Activated T-cell treated with anti-CD3 and anti-CD28 coated beads, Interleukin-2, amount 50 U/mL, for 24 hours (primary cell): Measurements from ENCODE around the gene CNNM4.
A peak's percentile ranks its signal among the peaks of the same experiment; 100 is the strongest.

Experiments used
- DNase-seq: peaks from one replicate; pipeline ENCODE4 v3.0.0-alpha.2; 2020
- H3K27ac Mint-ChIP-seq: 2 replicates; pipeline ENCODE4 v1.8.0; 2020; ENCODE audit warnings: mild to moderate bottlenecking, mixed read lengths
- H3K27me3 Mint-ChIP-seq: 2 replicates; pipeline ENCODE4 v1.8.0; 2020; ENCODE audit warnings: mixed read lengths
- H3K36me3 Mint-ChIP-seq: 2 replicates; pipeline ENCODE4 v1.8.0; 2020; ENCODE audit warnings: low read depth, mixed read lengths
- H3K4me1 Mint-ChIP-seq: 2 replicates; pipeline ENCODE4 v1.8.0; 2020; ENCODE audit warnings: low read depth, mixed read lengths
- H3K4me3 Mint-ChIP-seq: 2 replicates; pipeline ENCODE4 v1.8.0; 2020; ENCODE audit warnings: mild to moderate bottlenecking, moderate library complexity, mixed read lengths
- H3K9me3 Mint-ChIP-seq: 2 replicates; pipeline ENCODE4 v1.8.0; 2020; ENCODE audit warnings: mixed read lengths

CNNM4 gene

GRCh38 chr2:96747061-96747617 is 13.6 kb upstream of the CNNM4 start:
- H3K27ac Mint-ChIP-seq, result no peak overlapping the region
- H3K9me3 Mint-ChIP-seq, result no peaks in the 10 kb centered on the region
- no peaks in the 10 kb centered on the region for H3K27me3 Mint-ChIP-seq
- no peaks in the 10 kb centered on the region for H3K36me3 Mint-ChIP-seq
- H3K4me3 Mint-ChIP-seq, result no peak overlapping the region
- H3K4me1 Mint-ChIP-seq, result peaks cover 6% of the 10 kb centered on the region
- no peak for DNase-seq

GRCh38 chr2:96751800-96752199 is 8.9 kb upstream of the CNNM4 start:
- Mint-ChIP-seq H3K27ac (no peak overlapping the region), H3K27me3 (no peaks in the 10 kb centered on the region), H3K4me3 (no peak overlapping the region), H3K36me3 (no peaks in the 10 kb centered on the region), H3K9me3 (no peaks in the 10 kb centered on the region), H3K4me1 (peaks cover 3% of the 10 kb centered on the region)
- no peak for DNase-seq

- no peak overlapping the region for H3K27ac Mint-ChIP-seq
These were observed 6.9 kb upstream of the CNNM4 start for GRCh38 chr2:96753661-96754282.

GRCh38 chr2:96754317-96754716 is 6.4 kb upstream of the CNNM4 start:
- H3K36me3 Mint-ChIP-seq, result no peaks in the 10 kb centered on the region
- no peak for DNase-seq
- H3K9me3 Mint-ChIP-seq, result no peaks in the 10 kb centered on the region
- H3K4me3 Mint-ChIP-seq, result no peak overlapping the region
- H3K27ac Mint-ChIP-seq, result no peak overlapping the region
- peaks cover 2% of the 10 kb centered on the region for H3K4me1 Mint-ChIP-seq
- H3K27me3 Mint-ChIP-seq, result no peaks in the 10 kb centered on the region

More at GRCh38 chr2:96753661-96754282, 6.9 kb upstream of the CNNM4 start:
- no peak for DNase-seq
- Mint-ChIP-seq H3K4me3 (no peak overlapping the region), H3K9me3 (no peaks in the 10 kb centered on the region), H3K36me3 (no peaks in the 10 kb centered on the region), H3K27me3 (no peaks in the 10 kb centered on the region), H3K4me1 (no peaks in the 10 kb centered on the region)

- Mint-ChIP-seq H3K36me3 (peaks cover 2% of the 10 kb centered on the region), H3K27ac (no peak overlapping the region), H3K4me3 (no peak overlapping the region)
These were observed 3.8 kb upstream of the CNNM4 start for GRCh38 chr2:96756788-96757476.

GRCh38 chr2:96757477-96757860 is 3.2 kb upstream of the CNNM4 start:
- no peak overlapping the region for H3K4me3 Mint-ChIP-seq
- no peak overlapping the region for H3K27ac Mint-ChIP-seq
- H3K9me3 Mint-ChIP-seq, result no peaks in the 10 kb centered on the region
- no peak for DNase-seq
- H3K4me1 Mint-ChIP-seq, result peaks cover 28% of the 10 kb centered on the region
- peaks cover 2% of the 10 kb centered on the region for H3K36me3 Mint-ChIP-seq
- H3K27me3 Mint-ChIP-seq, result no peaks in the 10 kb centered on the region

More at GRCh38 chr2:96756788-96757476, 3.8 kb upstream of the CNNM4 start:
- Mint-ChIP-seq H3K4me1 (peaks cover 23% of the 10 kb centered on the region), H3K9me3 (no peaks in the 10 kb centered on the region), H3K27me3 (no peaks in the 10 kb centered on the region)
- DNase-seq, result no peak

- Mint-ChIP-seq H3K27me3 (no peaks in the 10 kb centered on the region), H3K4me3 (no peak overlapping the region), H3K4me1 (peaks cover 42% of the 10 kb centered on the region), H3K9me3 (no peaks in the 10 kb centered on the region), H3K36me3 (peaks cover 2% of the 10 kb centered on the region), H3K27ac (no peak overlapping the region)
- DNase-seq, result no peak
These were observed 1.7 kb upstream of the CNNM4 start for GRCh38 chr2:96758987-96759386.

- DNase-seq, result no peak
- H3K4me3 Mint-ChIP-seq, result peak overlapping the region; percentile 80
- peaks cover 2% of the 10 kb centered on the region for H3K36me3 Mint-ChIP-seq
- H3K27me3 Mint-ChIP-seq, result no peaks in the 10 kb centered on the region
- H3K9me3 Mint-ChIP-seq, result no peaks in the 10 kb centered on the region
- H3K4me1 Mint-ChIP-seq, result peaks cover 47% of the 10 kb centered on the region
- H3K27ac Mint-ChIP-seq, result peak overlapping the region; percentile 85
These were observed 1.2 kb upstream of the CNNM4 start for GRCh38 chr2:96759548-96759947.

GRCh38 chr2:96760986-96761832 is 507 bp downstream of the CNNM4 start:
- H3K27ac Mint-ChIP-seq, result peak overlapping the region; percentile 87
- peak overlapping the region; percentile 74 for H3K4me3 Mint-ChIP-seq
- H3K4me1 Mint-ChIP-seq, result peaks cover 49% of the 10 kb centered on the region
- no peak for DNase-seq
- H3K36me3 Mint-ChIP-seq, result peaks cover 2% of the 10 kb centered on the region
- no peaks in the 10 kb centered on the region for H3K27me3 Mint-ChIP-seq
- no peaks in the 10 kb centered on the region for H3K9me3 Mint-ChIP-seq

- no peak for DNase-seq
- Mint-ChIP-seq H3K27ac (no peak overlapping the region), H3K9me3 (no peaks in the 10 kb centered on the region), H3K4me3 (peak overlapping the region; percentile 74), H3K27me3 (no peaks in the 10 kb centered on the region), H3K4me1 (peaks cover 55% of the 10 kb centered on the region), H3K36me3 (peaks cover 2% of the 10 kb centered on the region)
These were observed 2.0 kb downstream of the CNNM4 start for GRCh38 chr2:96762529-96763311.

- Mint-ChIP-seq H3K9me3 (no peaks in the 10 kb centered on the region), H3K4me3 (peak overlapping the region; percentile 74), H3K36me3 (peaks cover 2% of the 10 kb centered on the region), H3K27ac (peak overlapping the region; percentile 64), H3K4me1 (peaks cover 55% of the 10 kb centered on the region), H3K27me3 (no peaks in the 10 kb centered on the region)
- DNase-seq, result no peak
These were observed 3.0 kb downstream of the CNNM4 start for GRCh38 chr2:96763511-96764252.

GRCh38 chr2:96764253-96764637 is 3.5 kb downstream of the CNNM4 start:
- DNase-seq, result no peak
- H3K4me1 Mint-ChIP-seq, result peaks cover 54% of the 10 kb centered on the region

GRCh38 chr2:96767135-96767871 is 6.6 kb downstream of the CNNM4 start:
- no peaks in the 10 kb centered on the region for H3K36me3 Mint-ChIP-seq
- peaks cover 34% of the 10 kb centered on the region for H3K4me1 Mint-ChIP-seq
- H3K9me3 Mint-ChIP-seq, result no peaks in the 10 kb centered on the region
- DNase-seq, result no peak
- no peak overlapping the region for H3K4me3 Mint-ChIP-seq
- H3K27me3 Mint-ChIP-seq, result no peaks in the 10 kb centered on the region
- no peak overlapping the region for H3K27ac Mint-ChIP-seq

More at GRCh38 chr2:96764253-96764637, 3.5 kb downstream of the CNNM4 start:
- Mint-ChIP-seq H3K27ac (no peak overlapping the region), H3K27me3 (no peaks in the 10 kb centered on the region), H3K9me3 (no peaks in the 10 kb centered on the region), H3K4me3 (peak overlapping the region; percentile 74), H3K36me3 (peaks cover 2% of the 10 kb centered on the region)
